GM18511 (cell line): Measurements from ENCODE around the gene TANC1.

Source experiments
- ATAC-seq: cut with Tn5 transposase; IDR thresholded peaks from one replicate; pipeline ENCODE4 v1.9.1; 2021; ENCODE audit warnings: mild to moderate bottlenecking, moderate library complexity; ENCODE audit not compliant: unreplicated experiment

Gene TANC1

GRCh38 chr2:158960193-158960592, 8.2 kb upstream of the TANC1 start:
- no peak for ATAC-seq

GRCh38 chr2:158962074-158962473, 6.4 kb upstream of the TANC1 start:
- no peak for ATAC-seq

GRCh38 chr2:158963071-158963470, 5.4 kb upstream of the TANC1 start:
- ATAC-seq: no peak

GRCh38 chr2:158965107-158965506, 3.3 kb upstream of the TANC1 start:
- no peak for ATAC-seq

GRCh38 chr2:158965641-158966040, 2.8 kb upstream of the TANC1 start:
- no peak for ATAC-seq

- ATAC-seq: no peak
These were observed 2.1 kb upstream of the TANC1 start for GRCh38 chr2:158966312-158966711.

GRCh38 chr2:158967114-158967730, 1.2 kb upstream of the TANC1 start:
- ATAC-seq: no peak

- ATAC-seq: no peak
These were observed 577 bp upstream of the TANC1 start for GRCh38 chr2:158967731-158968395.

GRCh38 chr2:158969162-158969714, 798 bp downstream of the TANC1 start:
- peak; percentile 5 for ATAC-seq

GRCh38 chr2:158969715-158970240, 1.3 kb downstream of the TANC1 start:
- ATAC-seq: no peak

- ATAC-seq: no peak
These were observed 1.9 kb downstream of the TANC1 start for GRCh38 chr2:158970241-158970751.

GRCh38 chr2:158973116-158973956, 4.9 kb downstream of the TANC1 start:
- no peak for ATAC-seq

- no peak for ATAC-seq
These were observed 7.0 kb downstream of the TANC1 start for GRCh38 chr2:158975271-158975921.

GRCh38 chr2:158979772-158980171, 11.3 kb downstream of the TANC1 start:
- no peak for ATAC-seq

- no peak for ATAC-seq
These were observed 16.2 kb downstream of the TANC1 start for GRCh38 chr2:158984604-158985135.

GRCh38 chr2:158988501-158988900, 20.1 kb downstream of the TANC1 start:
- ATAC-seq: no peak

- no peak for ATAC-seq
These were observed 20.7 kb downstream of the TANC1 start for GRCh38 chr2:158989165-158989564.

GRCh38 chr2:158990397-158991214, 22.2 kb downstream of the TANC1 start:
- ATAC-seq: no peak

- ATAC-seq: no peak
These were observed 24.6 kb downstream of the TANC1 start for GRCh38 chr2:158993030-158993429.
